ENCODE data around the gene CFAP46.

The CFAP46 gene

DNA sequence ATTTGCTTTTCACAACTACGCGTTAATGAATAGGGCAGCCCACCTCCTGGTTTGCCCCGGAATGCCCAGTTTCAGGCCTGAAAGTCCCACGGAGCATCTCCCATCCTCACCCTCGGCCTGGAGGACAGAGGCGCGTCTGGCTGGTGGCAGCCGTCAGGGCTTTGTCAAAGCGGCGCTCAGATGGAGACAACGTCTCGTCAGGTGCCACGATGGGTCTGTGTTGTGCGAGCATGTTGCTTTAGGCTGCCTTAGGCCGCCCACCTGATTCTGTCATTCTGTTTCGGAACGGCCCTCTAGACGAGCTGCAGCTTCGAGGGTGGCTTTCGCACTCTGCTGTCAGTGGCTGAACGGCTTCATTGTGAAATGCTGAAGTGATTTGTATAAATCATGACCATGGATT lies 39.4 kb upstream of the CFAP46 start:
- Histone ChIP-seq H3K9me3 (replicated peaks in 1 of 2; ENCODE audit: control insufficient read depth in 2 of 2, insufficient read depth in 1 of 2, low read depth in 1 of 2, low read length in 2 of 2) (no peaks in the 10 kb centered on the region), H2AFZ (ENCODE audit: low read length) (no peak overlapping the region)

GRCh38 chr10:132981173-132981555 lies 38.8 kb upstream of the CFAP46 start:
- no peak for DNase-seq (ENCODE audit: low spot score)
- Histone ChIP-seq H3K79me1 (ENCODE audit: low read depth, low read length) (no peaks in the 10 kb centered on the region), H3K4me3 (ENCODE audit: low read length in 2 of 2) (no peak overlapping the region), H3K4ac (ENCODE audit: low read length) (no peak overlapping the region), H3K9me3 (replicated peaks in 1 of 2; ENCODE audit: control insufficient read depth in 2 of 2, insufficient read depth in 1 of 2, low read depth in 1 of 2, low read length in 2 of 2) (no peaks in the 10 kb centered on the region), H4K91ac (ENCODE audit: low read depth, low read length, poor library complexity) (no peak overlapping the region), H3K4me1 (ENCODE audit: control insufficient read depth in 2 of 2, insufficient read depth in 1 of 2, low read depth in 1 of 2, low read length in 2 of 2) (no peaks in the 10 kb centered on the region), H3K14ac (ENCODE audit: low read length) (peak overlapping the region; percentile 89), H4K8ac (ENCODE audit: low read depth, low read length) (peak overlapping the region; percentile 43), H3K9ac (ENCODE audit: low read depth, low read length, poor library complexity) (no peak overlapping the region), H3K23ac (ENCODE audit: low read depth, low read length, poor library complexity) (no peak overlapping the region), H2AK5ac (ENCODE audit: low read depth, low read length) (peak overlapping the region; percentile 46), H2BK120ac (ENCODE audit: low read depth, low read length) (no peak overlapping the region), H3K36me3 (replicated peaks in 1 of 2; ENCODE audit: control insufficient read depth in 2 of 2, insufficient read depth in 2 of 2, low read length in 2 of 2) (no peaks in the 10 kb centered on the region), H3K27me3 (ENCODE audit: control insufficient read depth in 3 of 3, insufficient read depth in 3 of 3, low read depth in 1 of 3, low read length in 3 of 3) (peaks cover 0 to 45% (median 0%) of the 10 kb centered on the region in 3 experiments), H3K4me2 (ENCODE audit: insufficient read depth, low read length, poor library complexity, severe bottlenecking) (no peak overlapping the region), H3K18ac (ENCODE audit: low read length) (peak overlapping the region; percentile 57), H3K27ac (replicated peaks; ENCODE audit: low read length) (no peak overlapping the region), H2BK12ac (ENCODE audit: low read length) (peak overlapping the region; percentile 58), H2BK15ac (ENCODE audit: low read length) (no peak overlapping the region), H2BK5ac (ENCODE audit: low read length) (no peak overlapping the region), H2AFZ (ENCODE audit: low read length) (no peak overlapping the region)
- WGBS, 2 donors (ENCODE audit: extremely low coverage in 2 of 2, insufficient read length in 2 of 2, insufficient replicate concordance in 1 of 2): no CpG with 5 or more reads among the region's 17 CpGs

More for the DNA sequence above, 39.4 kb upstream of the CFAP46 start:
- Histone ChIP-seq H3K4me3 (ENCODE audit: low read length in 2 of 2) (no peak overlapping the region), H2BK120ac (ENCODE audit: low read depth, low read length) (no peak overlapping the region), H3K18ac (ENCODE audit: low read length) (no peak overlapping the region), H3K27me3 (ENCODE audit: control insufficient read depth in 3 of 3, insufficient read depth in 3 of 3, low read depth in 1 of 3, low read length in 3 of 3) (peaks cover 0 to 44% (median 0%) of the 10 kb centered on the region in 3 experiments), H4K91ac (ENCODE audit: low read depth, low read length, poor library complexity) (peak overlapping the region; percentile 9), H3K36me3 (replicated peaks in 1 of 2; ENCODE audit: control insufficient read depth in 2 of 2, insufficient read depth in 2 of 2, low read length in 2 of 2) (no peaks in the 10 kb centered on the region), H3K27ac (replicated peaks; ENCODE audit: low read length) (no peak overlapping the region), H3K9ac (ENCODE audit: low read depth, low read length, poor library complexity) (no peak overlapping the region), H3K4me1 (ENCODE audit: control insufficient read depth in 2 of 2, insufficient read depth in 1 of 2, low read depth in 1 of 2, low read length in 2 of 2) (no peaks in the 10 kb centered on the region), H3K4ac (ENCODE audit: low read length) (no peak overlapping the region), H3K4me2 (ENCODE audit: insufficient read depth, low read length, poor library complexity, severe bottlenecking) (no peak overlapping the region), H2BK15ac (ENCODE audit: low read length) (no peak overlapping the region), H2AK5ac (ENCODE audit: low read depth, low read length) (no peak overlapping the region), H3K14ac (ENCODE audit: low read length) (peak overlapping the region; percentile 89), H3K79me1 (ENCODE audit: low read depth, low read length) (no peaks in the 10 kb centered on the region), H3K23ac (ENCODE audit: low read depth, low read length, poor library complexity) (no peak overlapping the region), H4K8ac (ENCODE audit: low read depth, low read length) (no peak overlapping the region), H2BK5ac (ENCODE audit: low read length) (no peak overlapping the region), H2BK12ac (ENCODE audit: low read length) (no peak overlapping the region)
- DNase-seq (ENCODE audit: low spot score): no peak
- WGBS, 2 donors (ENCODE audit: extremely low coverage in 2 of 2, insufficient read length in 2 of 2, insufficient replicate concordance in 1 of 2): no CpG with 5 or more reads among the region's 21 CpGs

DNA sequence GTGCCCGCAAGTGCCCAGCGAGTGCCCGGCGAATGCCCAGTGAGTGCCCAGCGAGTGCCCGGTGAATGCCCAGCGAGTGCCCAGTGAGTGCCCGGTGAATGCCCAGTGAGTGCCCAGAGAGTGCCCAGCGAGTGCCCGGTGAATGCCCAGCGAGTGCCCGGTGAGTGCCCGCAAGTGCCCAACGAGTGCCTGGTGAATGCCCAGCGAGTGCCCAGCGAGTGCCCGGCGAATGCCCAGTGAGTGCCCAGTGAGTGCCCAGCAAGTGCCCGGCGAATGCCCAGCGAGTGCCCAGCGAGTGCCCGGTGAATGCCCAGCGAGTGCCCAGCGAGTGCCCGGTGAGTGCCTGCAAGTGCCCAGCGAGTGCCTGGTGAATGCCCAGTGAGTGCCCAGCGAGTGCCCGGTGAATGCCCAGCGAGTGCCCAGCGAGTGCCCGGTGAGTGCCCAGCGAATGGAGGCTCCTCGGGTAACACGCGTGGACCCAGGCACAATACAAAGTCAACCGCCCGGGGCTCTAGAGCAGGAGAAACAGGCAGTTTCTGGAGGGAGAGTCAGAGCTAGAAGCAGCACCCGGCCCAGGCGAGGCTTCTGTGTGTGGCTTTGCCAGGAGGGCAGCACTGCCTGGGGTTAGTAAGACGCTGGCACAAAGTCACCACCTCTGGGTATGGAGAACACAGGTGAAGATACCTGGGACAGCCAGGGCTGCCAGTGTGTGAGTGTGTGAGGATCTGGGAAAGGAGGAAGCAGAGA lies 38.2 kb upstream of the CFAP46 start:
- H3K4me1 ChIP-seq (ENCODE audit: control insufficient read depth in 2 of 2, insufficient read depth in 1 of 2, low read depth in 1 of 2, low read length in 2 of 2): peaks cover 0 to under 1% of the 10 kb centered on the region in 2 donors
- H3K9me3 ChIP-seq (replicated peaks in 1 of 2; ENCODE audit: control insufficient read depth in 2 of 2, insufficient read depth in 1 of 2, low read depth in 1 of 2, low read length in 2 of 2): no peaks in the 10 kb centered on the region
- no CpG with 5 or more reads among the region's 41 CpGs for WGBS, 2 donors (ENCODE audit: extremely low coverage in 2 of 2, insufficient read length in 2 of 2, insufficient replicate concordance in 1 of 2)
- H3K9ac ChIP-seq (ENCODE audit: low read depth, low read length, poor library complexity): no peak overlapping the region
- H3K18ac ChIP-seq (ENCODE audit: low read length): peak overlapping the region; percentile 57
- H3K14ac ChIP-seq (ENCODE audit: low read length): peak overlapping the region; percentile 21
- no peak overlapping the region for H2BK120ac ChIP-seq (ENCODE audit: low read depth, low read length)
- H4K91ac ChIP-seq (ENCODE audit: low read depth, low read length, poor library complexity): no peak overlapping the region
- H2BK12ac ChIP-seq (ENCODE audit: low read length): no peak overlapping the region
- no peak overlapping the region for H3K27ac ChIP-seq (replicated peaks; ENCODE audit: low read length)
- no peak overlapping the region for H2BK15ac ChIP-seq (ENCODE audit: low read length)
- no peaks in the 10 kb centered on the region for H3K79me1 ChIP-seq (ENCODE audit: low read depth, low read length)
- H3K4ac ChIP-seq (ENCODE audit: low read length): no peak overlapping the region
- H2AK5ac ChIP-seq (ENCODE audit: low read depth, low read length): peak overlapping the region; percentile 46
- H4K8ac ChIP-seq (ENCODE audit: low read depth, low read length): no peak overlapping the region
- H2BK5ac ChIP-seq (ENCODE audit: low read length): no peak overlapping the region
- DNase-seq (ENCODE audit: low spot score): no peak
- no peak overlapping the region for H3K4me2 ChIP-seq (ENCODE audit: insufficient read depth, low read length, poor library complexity, severe bottlenecking)
- no peaks in the 10 kb centered on the region for H3K36me3 ChIP-seq (replicated peaks in 1 of 2; ENCODE audit: control insufficient read depth in 2 of 2, insufficient read depth in 2 of 2, low read length in 2 of 2)
- H3K4me3 ChIP-seq (ENCODE audit: low read length in 2 of 2): no peak overlapping the region
- no peak overlapping the region for H2AFZ ChIP-seq (ENCODE audit: low read length)
- H3K23ac ChIP-seq (ENCODE audit: low read depth, low read length, poor library complexity): no peak overlapping the region
- peaks cover 0 to 50% (median 0%) of the 10 kb centered on the region in 3 experiments for H3K27me3 ChIP-seq (ENCODE audit: control insufficient read depth in 3 of 3, insufficient read depth in 3 of 3, low read depth in 1 of 3, low read length in 3 of 3)

GRCh38 chr10:132979491-132980425 lies 37.4 kb upstream of the CFAP46 start:
- Histone ChIP-seq H2BK12ac (ENCODE audit: low read length) (no peak overlapping the region), H2BK15ac (ENCODE audit: low read length) (no peak overlapping the region), H3K4ac (ENCODE audit: low read length) (no peak overlapping the region), H3K27me3 (ENCODE audit: control insufficient read depth in 3 of 3, insufficient read depth in 3 of 3, low read depth in 1 of 3, low read length in 3 of 3) (peaks cover 0 to 54% (median 0%) of the 10 kb centered on the region in 3 experiments), H3K18ac (ENCODE audit: low read length) (no peak overlapping the region), H3K9ac (ENCODE audit: low read depth, low read length, poor library complexity) (no peak overlapping the region), H3K9me3 (replicated peaks in 1 of 2; ENCODE audit: control insufficient read depth in 2 of 2, insufficient read depth in 1 of 2, low read depth in 1 of 2, low read length in 2 of 2) (no peaks in the 10 kb centered on the region), H3K79me1 (ENCODE audit: low read depth, low read length) (no peaks in the 10 kb centered on the region), H2BK5ac (ENCODE audit: low read length) (no peak overlapping the region), H3K23ac (ENCODE audit: low read depth, low read length, poor library complexity) (no peak overlapping the region), H4K91ac (ENCODE audit: low read depth, low read length, poor library complexity) (no peak overlapping the region), H3K4me3 (ENCODE audit: low read length in 2 of 2) (no peak overlapping the region), H3K4me1 (ENCODE audit: control insufficient read depth in 2 of 2, insufficient read depth in 1 of 2, low read depth in 1 of 2, low read length in 2 of 2) (peaks cover 0 to 5% of the 10 kb centered on the region in 2 donors), H2BK120ac (ENCODE audit: low read depth, low read length) (no peak overlapping the region), H2AK5ac (ENCODE audit: low read depth, low read length) (no peak overlapping the region), H3K36me3 (replicated peaks in 1 of 2; ENCODE audit: control insufficient read depth in 2 of 2, insufficient read depth in 2 of 2, low read length in 2 of 2) (no peaks in the 10 kb centered on the region), H3K27ac (replicated peaks; ENCODE audit: low read length) (no peak overlapping the region), H4K8ac (ENCODE audit: low read depth, low read length) (no peak overlapping the region), H3K14ac (ENCODE audit: low read length) (no peak overlapping the region), H3K4me2 (ENCODE audit: insufficient read depth, low read length, poor library complexity, severe bottlenecking) (no peak overlapping the region), H2AFZ (ENCODE audit: low read length) (no peak overlapping the region)
- WGBS, 2 donors (ENCODE audit: extremely low coverage in 2 of 2, insufficient read length in 2 of 2, insufficient replicate concordance in 1 of 2): no CpG with 5 or more reads among the region's 24 CpGs
- DNase-seq (ENCODE audit: low spot score): no peak

All from neuronal stem cell (in vitro differentiated cells).